ENCODE measurements around the gene CFAP97D2. TPM values are rescaled to one million over a fixed set of nuclear protein-coding genes. Genes with fewer than 3 reads are reported as not detected.

Gene CFAP97D2
- total RNA-seq (2021) (not detected in 3 replicates), Bru-seq, nascent RNA (percentile 2 among the genes with signal in this experiment)
- long read RNA-seq, experiment 1: 0 reads
- long read RNA-seq, experiment 2: 0 reads
- long read RNA-seq, experiment 3: 0 reads

DNA sequence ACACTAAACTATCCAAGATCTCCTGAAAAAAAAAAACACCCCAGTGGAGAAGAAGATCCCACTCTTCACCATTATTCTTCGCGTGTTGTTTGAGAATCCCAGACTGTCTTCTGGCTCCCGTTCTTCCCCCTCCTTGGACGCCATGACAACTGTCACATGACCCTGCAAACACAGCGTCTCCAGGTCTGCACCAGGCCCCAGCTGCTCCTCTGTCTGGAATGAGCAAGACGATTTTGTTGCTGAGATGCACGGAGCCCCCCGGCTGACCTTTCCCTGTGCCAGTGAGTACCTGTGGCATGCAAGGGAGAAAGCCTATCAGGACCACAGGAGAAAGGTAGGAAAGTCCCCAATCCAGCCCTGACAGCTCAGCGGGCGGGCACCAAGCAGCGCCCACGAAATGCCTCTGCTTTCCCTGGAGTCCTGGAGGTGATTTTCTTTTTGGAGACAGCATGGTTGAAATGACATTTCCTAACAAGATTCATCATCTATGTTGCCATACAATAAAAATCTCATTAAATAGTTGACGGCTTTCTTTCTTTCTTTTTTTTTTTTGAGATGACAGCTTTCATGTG is at the start of gene CFAP97D2:
CFAP97D2 (plus strand) TSS at position 171 of the 572 bp plus-strand sequence; CDS start at position 245, 74 bp downstream.
- Mint-ChIP-seq H3K4me3 (no peak within 1 kb of the TSS), H3K9me3 (no peaks in the 10 kb centered on the region), H3K27ac (no peak within 1 kb of the TSS), H3K27me3 (ENCODE audit: low read depth) (no peaks in the 10 kb centered on the region; the same call in 1 of the 2 replicates), H3K36me3 (no peaks in the 10 kb centered on the region), H3K4me1 (peaks cover 5% of the 10 kb centered on the region)
- ATAC-seq (peak; percentile 60), DNase-seq (ENCODE audit: low spot score) (no peak)
- ChIA-PET CTCF (interaction anchor here (0.8 kb wide), 1 partner anchor 17 kb away, joined by 3 read pairs; no protein-coding TSS in a partner anchor), POLR2A (no interaction called here)
- TF ChIP-seq, protein P1, sequence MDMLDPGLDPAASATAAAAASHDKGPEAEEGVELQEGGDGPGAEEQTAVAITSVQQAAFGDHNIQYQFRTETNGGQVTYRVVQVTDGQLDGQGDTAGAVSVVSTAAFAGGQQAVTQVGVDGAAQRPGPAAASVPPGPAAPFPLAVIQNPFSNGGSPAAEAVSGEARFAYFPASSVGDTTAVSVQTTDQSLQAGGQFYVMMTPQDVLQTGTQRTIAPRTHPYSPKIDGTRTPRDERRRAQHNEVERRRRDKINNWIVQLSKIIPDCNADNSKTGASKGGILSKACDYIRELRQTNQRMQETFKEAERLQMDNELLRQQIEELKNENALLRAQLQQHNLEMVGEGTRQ (CRISPR knock-in tag; IDR thresholded peaks at IDR 0.05): peak; percentile 86
- TF ChIP-seq, protein P2, sequence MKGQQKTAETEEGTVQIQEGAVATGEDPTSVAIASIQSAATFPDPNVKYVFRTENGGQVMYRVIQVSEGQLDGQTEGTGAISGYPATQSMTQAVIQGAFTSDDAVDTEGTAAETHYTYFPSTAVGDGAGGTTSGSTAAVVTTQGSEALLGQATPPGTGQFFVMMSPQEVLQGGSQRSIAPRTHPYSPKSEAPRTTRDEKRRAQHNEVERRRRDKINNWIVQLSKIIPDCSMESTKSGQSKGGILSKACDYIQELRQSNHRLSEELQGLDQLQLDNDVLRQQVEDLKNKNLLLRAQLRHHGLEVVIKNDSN (CRISPR knock-in tag; IDR thresholded peaks at IDR 0.05): peak; percentile 81
- TF ChIP-seq, protein P3, sequence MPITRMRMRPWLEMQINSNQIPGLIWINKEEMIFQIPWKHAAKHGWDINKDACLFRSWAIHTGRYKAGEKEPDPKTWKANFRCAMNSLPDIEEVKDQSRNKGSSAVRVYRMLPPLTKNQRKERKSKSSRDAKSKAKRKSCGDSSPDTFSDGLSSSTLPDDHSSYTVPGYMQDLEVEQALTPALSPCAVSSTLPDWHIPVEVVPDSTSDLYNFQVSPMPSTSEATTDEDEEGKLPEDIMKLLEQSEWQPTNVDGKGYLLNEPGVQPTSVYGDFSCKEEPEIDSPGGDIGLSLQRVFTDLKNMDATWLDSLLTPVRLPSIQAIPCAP (CRISPR knock-in tag; IDR thresholded peaks at IDR 0.05): no peak

DNA sequence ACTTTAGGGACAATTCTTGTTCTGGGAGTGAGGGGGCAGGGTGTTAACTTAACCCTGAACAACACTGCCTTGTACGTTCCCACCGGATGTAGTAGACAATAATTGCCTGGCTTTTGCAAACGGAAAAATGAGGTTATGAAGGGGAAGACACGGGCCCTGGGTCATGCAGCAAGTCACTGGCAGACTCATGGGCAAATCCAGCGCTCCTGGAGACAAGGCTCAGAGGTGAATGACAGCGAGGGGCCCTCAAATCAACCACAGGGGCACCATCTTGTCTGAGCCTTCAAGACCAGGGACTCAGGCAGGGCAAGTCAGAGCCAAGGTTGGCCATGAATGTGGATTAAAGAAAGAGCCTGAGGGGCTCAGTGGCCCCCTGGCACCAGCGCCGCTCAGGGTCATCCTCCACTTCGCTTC is 49.4 kb upstream of the CFAP97D2 start:
- ChIA-PET CTCF (no interaction called here), POLR2A (no interaction called here)
- Mint-ChIP-seq H3K36me3 (no peaks in the 10 kb centered on the region), H3K27ac (no peak overlapping the region; the same call in 1 of the 2 replicates), H3K4me1 (peaks cover 54% of the 10 kb centered on the region), H3K27me3 (ENCODE audit: low read depth) (peaks cover 10% of the 10 kb centered on the region), H3K9me3 (no peaks in the 10 kb centered on the region), H3K4me3 (peak overlapping the region; percentile 13; the same call in 1 of the 2 replicates)
- TF ChIP-seq SMAD3 (CRISPR knock-in tag; IDR thresholded peaks at IDR 0.05; ENCODE audit: borderline replicate concordance): no peak
- no peak for TF ChIP-seq NFE2L1 (CRISPR knock-in tag; IDR thresholded peaks at IDR 0.05)
- TF ChIP-seq CREB1 (CRISPR knock-in tag; IDR thresholded peaks at IDR 0.05): no peak
- TF ChIP-seq NFATC4 (CRISPR knock-in tag; IDR thresholded peaks at IDR 0.05): no peak
- TF ChIP-seq, protein P4, sequence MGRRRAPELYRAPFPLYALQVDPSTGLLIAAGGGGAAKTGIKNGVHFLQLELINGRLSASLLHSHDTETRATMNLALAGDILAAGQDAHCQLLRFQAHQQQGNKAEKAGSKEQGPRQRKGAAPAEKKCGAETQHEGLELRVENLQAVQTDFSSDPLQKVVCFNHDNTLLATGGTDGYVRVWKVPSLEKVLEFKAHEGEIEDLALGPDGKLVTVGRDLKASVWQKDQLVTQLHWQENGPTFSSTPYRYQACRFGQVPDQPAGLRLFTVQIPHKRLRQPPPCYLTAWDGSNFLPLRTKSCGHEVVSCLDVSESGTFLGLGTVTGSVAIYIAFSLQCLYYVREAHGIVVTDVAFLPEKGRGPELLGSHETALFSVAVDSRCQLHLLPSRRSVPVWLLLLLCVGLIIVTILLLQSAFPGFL (CRISPR knock-in tag; IDR thresholded peaks at IDR 0.05; ENCODE audit: borderline replicate concordance): no peak
- TF ChIP-seq, protein P5, sequence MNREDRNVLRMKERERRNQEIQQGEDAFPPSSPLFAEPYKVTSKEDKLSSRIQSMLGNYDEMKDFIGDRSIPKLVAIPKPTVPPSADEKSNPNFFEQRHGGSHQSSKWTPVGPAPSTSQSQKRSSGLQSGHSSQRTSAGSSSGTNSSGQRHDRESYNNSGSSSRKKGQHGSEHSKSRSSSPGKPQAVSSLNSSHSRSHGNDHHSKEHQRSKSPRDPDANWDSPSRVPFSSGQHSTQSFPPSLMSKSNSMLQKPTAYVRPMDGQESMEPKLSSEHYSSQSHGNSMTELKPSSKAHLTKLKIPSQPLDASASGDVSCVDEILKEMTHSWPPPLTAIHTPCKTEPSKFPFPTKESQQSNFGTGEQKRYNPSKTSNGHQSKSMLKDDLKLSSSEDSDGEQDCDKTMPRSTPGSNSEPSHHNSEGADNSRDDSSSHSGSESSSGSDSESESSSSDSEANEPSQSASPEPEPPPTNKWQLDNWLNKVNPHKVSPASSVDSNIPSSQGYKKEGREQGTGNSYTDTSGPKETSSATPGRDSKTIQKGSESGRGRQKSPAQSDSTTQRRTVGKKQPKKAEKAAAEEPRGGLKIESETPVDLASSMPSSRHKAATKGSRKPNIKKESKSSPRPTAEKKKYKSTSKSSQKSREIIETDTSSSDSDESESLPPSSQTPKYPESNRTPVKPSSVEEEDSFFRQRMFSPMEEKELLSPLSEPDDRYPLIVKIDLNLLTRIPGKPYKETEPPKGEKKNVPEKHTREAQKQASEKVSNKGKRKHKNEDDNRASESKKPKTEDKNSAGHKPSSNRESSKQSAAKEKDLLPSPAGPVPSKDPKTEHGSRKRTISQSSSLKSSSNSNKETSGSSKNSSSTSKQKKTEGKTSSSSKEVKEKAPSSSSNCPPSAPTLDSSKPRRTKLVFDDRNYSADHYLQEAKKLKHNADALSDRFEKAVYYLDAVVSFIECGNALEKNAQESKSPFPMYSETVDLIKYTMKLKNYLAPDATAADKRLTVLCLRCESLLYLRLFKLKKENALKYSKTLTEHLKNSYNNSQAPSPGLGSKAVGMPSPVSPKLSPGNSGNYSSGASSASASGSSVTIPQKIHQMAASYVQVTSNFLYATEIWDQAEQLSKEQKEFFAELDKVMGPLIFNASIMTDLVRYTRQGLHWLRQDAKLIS (CRISPR knock-in tag; IDR thresholded peaks at IDR 0.05; ENCODE audit: borderline replicate concordance): no peak
- TF ChIP-seq, protein P6, sequence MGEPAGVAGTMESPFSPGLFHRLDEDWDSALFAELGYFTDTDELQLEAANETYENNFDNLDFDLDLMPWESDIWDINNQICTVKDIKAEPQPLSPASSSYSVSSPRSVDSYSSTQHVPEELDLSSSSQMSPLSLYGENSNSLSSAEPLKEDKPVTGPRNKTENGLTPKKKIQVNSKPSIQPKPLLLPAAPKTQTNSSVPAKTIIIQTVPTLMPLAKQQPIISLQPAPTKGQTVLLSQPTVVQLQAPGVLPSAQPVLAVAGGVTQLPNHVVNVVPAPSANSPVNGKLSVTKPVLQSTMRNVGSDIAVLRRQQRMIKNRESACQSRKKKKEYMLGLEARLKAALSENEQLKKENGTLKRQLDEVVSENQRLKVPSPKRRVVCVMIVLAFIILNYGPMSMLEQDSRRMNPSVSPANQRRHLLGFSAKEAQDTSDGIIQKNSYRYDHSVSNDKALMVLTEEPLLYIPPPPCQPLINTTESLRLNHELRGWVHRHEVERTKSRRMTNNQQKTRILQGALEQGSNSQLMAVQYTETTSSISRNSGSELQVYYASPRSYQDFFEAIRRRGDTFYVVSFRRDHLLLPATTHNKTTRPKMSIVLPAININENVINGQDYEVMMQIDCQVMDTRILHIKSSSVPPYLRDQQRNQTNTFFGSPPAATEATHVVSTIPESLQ (CRISPR knock-in tag; IDR thresholded peaks at IDR 0.05): no peak
- no peak for TF ChIP-seq KAT7 (CRISPR knock-in tag; IDR thresholded peaks at IDR 0.05; ENCODE audit: borderline replicate concordance)
- DNase-seq (ENCODE audit: low spot score) (no peak), ATAC-seq (no peak)

All from WTC11 (cell line).